A549 (cell line): Measurements from ENCODE around the gene ANO10.

Experiments
- CEBPB ChIP-seq, 2 experiments: fragments of >200 bp in 1 of 2; sonication (Bioruptor Twin) in 1 of 2; formaldehyde crosslinking in 1 of 2; IDR thresholded peaks; 2 replicates each; pipeline ENCODE4 v1.6.1; 2012 to 2016
- CHD4 ChIP-seq: fragments of 200-600 bp; sonication (generic); IDR thresholded peaks from 2 replicates; pipeline ENCODE4 v1.6.1; 2016; ENCODE audit warnings: antibody characterized with exemption, mild to moderate bottlenecking, borderline replicate concordance
- CTCF ChIP-seq: fragments of >200 bp; sonication (Bioruptor Twin); formaldehyde crosslinking; IDR thresholded peaks from 3 replicates; pipeline ENCODE4 v1.5.1; 2016
- EP300 ChIP-seq, 2 experiments: fragments of >200 bp; sonication (Bioruptor Twin); formaldehyde crosslinking; IDR thresholded peaks; 2 replicates in 1 of 2; 3 replicates in 1 of 2; pipeline ENCODE4 v1.6.1; 2016 to 2017
- HEYL ChIP-seq: fragments of 250-450 bp; sonication (Bioruptor Pico); IDR thresholded peaks from 2 replicates; pipeline ENCODE4 v1.8.0; 2021; ENCODE audit warnings: mild to moderate bottlenecking, moderate library complexity
- MYC ChIP-seq: IDR thresholded peaks from 2 replicates; pipeline ENCODE4 v1.6.1; 2012; ENCODE audit warnings: mild to moderate bottlenecking, inconsistent platforms, low read length, improper control_type of control experiment, borderline replicate concordance
- NFE2L2 ChIP-seq: fragments of 150-350 bp; conservative IDR thresholded peaks from 2 replicates; pipeline ENCODE4 v1.6.1; 2014; ENCODE audit warnings: low read length
- NR3C1 ChIP-seq: fragments of >200 bp; sonication (Bioruptor Twin); formaldehyde crosslinking; IDR thresholded peaks from 3 replicates; pipeline ENCODE4 v1.6.1; 2017
- PHF8 ChIP-seq: fragments of 200-600 bp; sonication (generic); IDR thresholded peaks from 2 replicates; pipeline ENCODE4 v1.6.1; 2016; ENCODE audit warnings: low read depth, mild to moderate bottlenecking, antibody characterized with exemption, moderate library complexity, borderline replicate concordance
- POLR2A ChIP-seq: IDR thresholded peaks from 2 replicates; pipeline ENCODE4 v1.6.1; 2012; ENCODE audit warnings: mild to moderate bottlenecking, low read length
- RAD21 ChIP-seq, 2 experiments: fragments of >200 bp in 1 of 2; sonication (Bioruptor Twin) in 1 of 2; formaldehyde crosslinking in 1 of 2; IDR thresholded peaks in 1 of 2; conservative IDR thresholded peaks in 1 of 2; 2 replicates in 1 of 2; 3 replicates in 1 of 2; pipeline ENCODE4 v1.6.1; 2012 to 2018; ENCODE audit warnings: inconsistent platforms in 1 of 2
- RFX5 ChIP-seq: fragments of 450-650 bp; IDR thresholded peaks from 2 replicates; pipeline ENCODE4 v1.7.1; 2014; ENCODE audit warnings: antibody characterized with exemption, mild to moderate bottlenecking, moderate library complexity
- TF ChIP-seq, protein P1 (sequence below): IDR thresholded peaks from 2 replicates; pipeline ENCODE4 v1.6.1; 2012

DNA sequence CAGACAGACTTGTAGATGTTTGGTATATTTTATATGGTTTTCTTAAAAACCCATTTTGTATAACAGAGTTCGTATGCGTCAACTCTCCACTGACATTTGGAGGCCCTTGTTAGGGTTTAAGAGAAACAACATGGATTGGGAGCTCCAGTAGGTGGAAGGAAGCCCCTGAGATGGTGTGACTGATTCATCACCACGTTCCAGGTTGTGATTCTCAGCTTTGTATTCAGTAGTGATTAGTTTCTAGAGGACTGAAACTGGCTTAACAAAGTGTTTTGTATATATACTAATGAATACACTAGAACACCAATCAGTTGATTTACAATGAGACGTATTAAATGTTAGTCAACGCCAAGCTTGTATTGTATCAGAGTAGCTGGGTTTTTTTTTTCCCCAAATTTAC is 301.5 kb downstream of the ANO10 start:
- TF ChIP-seq CTCF = no peak
- TF ChIP-seq EP300 (IDR thresholded peaks at IDR 0.05) = no peak
- TF ChIP-seq NR3C1 = no peak
- TF ChIP-seq POLR2A = no peak
- TF ChIP-seq PHF8 = no peak
- TF ChIP-seq RAD21 (conservative IDR thresholded peaks at IDR 0.05 in 1 of 2, IDR thresholded peaks at IDR 0.05 in 1 of 2) = no peak
- TF ChIP-seq, protein P1, sequence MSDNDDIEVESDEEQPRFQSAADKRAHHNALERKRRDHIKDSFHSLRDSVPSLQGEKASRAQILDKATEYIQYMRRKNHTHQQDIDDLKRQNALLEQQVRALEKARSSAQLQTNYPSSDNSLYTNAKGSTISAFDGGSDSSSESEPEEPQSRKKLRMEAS = no peak
- no peak for TF ChIP-seq NFE2L2
- TF ChIP-seq MYC = no peak
- TF ChIP-seq CHD4 = no peak
- TF ChIP-seq HEYL (CRISPR knock-in tag) = no peak
- no peak for TF ChIP-seq CEBPB (IDR thresholded peaks at IDR 0.05)
- no peak for TF ChIP-seq RFX5
